Kidney (tissue), 14 donors: ENCODE measurements around the gene PRDM8. TPM values are rescaled to one million over a fixed set of nuclear protein-coding genes. Genes with fewer than 3 reads are reported as not detected.

Experiments
- DNase-seq, 5 donors: peaks; one replicate each; pipeline ENCODE4 v3.0.0-alpha.2; 2013 to 2020
- FAIRE-seq: peaks from 2 replicates; lab custom pipeline; 2012; peaks lifted over from hg19 to GRCh38; lab: Jason Lieb, UNC
- H3K27ac ChIP-seq, 2 donors: one replicate each; pipeline ENCODE4 v1.7.0; 2013; ENCODE audit warnings: low read depth in 2 of 2, low read length in 2 of 2, inconsistent platforms in 1 of 2
- H3K27me3 ChIP-seq: one replicate; pipeline ENCODE4 v1.7.1; 2013; ENCODE audit warnings: low read length, inconsistent platforms; ENCODE audit not compliant: control insufficient read depth, insufficient read depth
- H3K36me3 ChIP-seq, 3 donors: one replicate each; pipeline versions ENCODE4 v1.7.0 to v1.7.1; 2013; ENCODE audit warnings: low read length in 3 of 3, control low read depth in 1 of 3, inconsistent platforms in 1 of 3; ENCODE audit not compliant: insufficient read depth in 3 of 3, control insufficient read depth in 2 of 3
- H3K4me1 ChIP-seq, 3 donors: one replicate each; pipeline versions ENCODE4 v1.7.0 to v1.7.1; 2013; ENCODE audit warnings: low read length in 3 of 3, inconsistent platforms in 1 of 3, low read depth in 1 of 3; ENCODE audit not compliant: control insufficient read depth in 2 of 3, insufficient read depth in 2 of 3
- H3K4me3 ChIP-seq, 3 donors: one replicate each; pipeline versions ENCODE4 v1.7.0 to v1.8.1; 2013; ENCODE audit warnings: low read length in 3 of 3, control low read depth in 1 of 3, inconsistent platforms in 1 of 3
- H3K9ac ChIP-seq, 3 donors: one replicate each; pipeline versions ENCODE4 v1.7.0 to v1.7.1; 2013; ENCODE audit warnings: low read length in 3 of 3, control low read depth in 1 of 3, inconsistent platforms in 1 of 3
- H3K9me3 ChIP-seq, 3 donors: one replicate each; pipeline versions ENCODE4 v1.7.0 to v1.7.1; 2013; ENCODE audit warnings: low read length in 3 of 3, control low read depth in 1 of 3, inconsistent platforms in 1 of 3; ENCODE audit not compliant: control insufficient read depth in 2 of 3, insufficient read depth in 1 of 3
- CTCF ChIP-seq: IDR thresholded peaks from 3 replicates; pipeline ENCODE4 v1.5.1; 2012; ENCODE audit warnings: mild to moderate bottlenecking, moderate library complexity, borderline replicate concordance; ENCODE audit not compliant: insufficient read depth; ENCODE audit errors: extremely low read depth
- intact Hi-C: fragments of 100-400 bp; cut with DNase I; formaldehyde crosslinking; loops from one replicate; pipeline ENCODE4 v1.11.1; 2022
- polyA plus RNA-seq: library from polyadenylated mRNA; stranded (reverse); fragments of 350-450 nt; fragmentation: Illumina TruSeq; extraction: RNeasy Lipid Tissue Mini Kit (QIAGEN cat#74804); gene quantifications from one replicate; pipeline ENCODE4 v1.2.3, GENCODE V29; 2014; ENCODE audit warnings: low read depth, low replicate concordance; ENCODE audit not compliant: insufficient read depth
- total RNA-seq: library from RNA; stranded (reverse); fragmentation: NEBNext Ultra II Directional; extraction: Animal tissue kit (Norgen Biotek cat#: 25700); gene quantifications from one replicate; pipeline ENCODE4 v1.2.1, GENCODE V29; 2021
- donor health status: control.
- donor health status: control.
- donor health status: control.
- donor health status: control.
- donor health status: control.
- donor health status: DM: yes; HTN: yes; CAD: no.
- donor health status: Normal renal cell carcinoma (clear cell type).

Gene PRDM8
- total and polyA plus RNA-seq, 2 donors from 2014 or later = 0.75 to 4.2 TPM

- peaks cover 78% of the 10 kb centered on the region for H3K27me3 ChIP-seq
- H3K4me1 ChIP-seq = peaks cover 0 to 16% (median 10%) of the 10 kb centered on the region in 3 donors
- no peak overlapping the region for H3K4me3 ChIP-seq
- TF ChIP-seq CTCF = no peak
- H3K9ac ChIP-seq = no peak overlapping the region
- DNase-seq = no peak
- no peak for FAIRE-seq
- intact Hi-C loops = no loop called here
- no peak overlapping the region for H3K27ac ChIP-seq
- no peaks in the 10 kb centered on the region for H3K9me3 ChIP-seq
- H3K36me3 ChIP-seq = no peaks in the 10 kb centered on the region
Observed at GRCh38 chr4:80188457-80188800, 8.9 kb upstream of the PRDM8 start.

- H3K36me3 ChIP-seq = no peaks in the 10 kb centered on the region
- no peak overlapping the region for H3K4me3 ChIP-seq
- H3K9me3 ChIP-seq = no peaks in the 10 kb centered on the region
- H3K27ac ChIP-seq = no peak overlapping the region
- intact Hi-C loops = no loop called here
- peaks cover 82% of the 10 kb centered on the region for H3K27me3 ChIP-seq
- DNase-seq = peak in 1 of 5 donors; percentile 64
- H3K4me1 ChIP-seq = peaks cover 0 to 15% (median 10%) of the 10 kb centered on the region in 3 donors
- no peak overlapping the region for H3K9ac ChIP-seq
- FAIRE-seq = no peak
- TF ChIP-seq CTCF = no peak
Observed at GRCh38 chr4:80188801-80189458, 8.4 kb upstream of the PRDM8 start.

GRCh38 chr4:80189581-80189955, 7.7 kb upstream of the PRDM8 start:
- Histone ChIP-seq H3K27me3 (peaks cover 86% of the 10 kb centered on the region), H3K9me3 (no peaks in the 10 kb centered on the region), H3K9ac (no peak overlapping the region), H3K36me3 (no peaks in the 10 kb centered on the region), H3K27ac (no peak overlapping the region), H3K4me1 (peaks cover 0 to 10% (median 10%) of the 10 kb centered on the region in 3 donors), H3K4me3 (no peak overlapping the region)
- DNase-seq = no peak
- no peak for TF ChIP-seq CTCF
- intact Hi-C loops = no loop called here
- FAIRE-seq = no peak
